GM18873 (cell line): ENCODE results near the gene PTPN3.

Experiments used
- ATAC-seq: cut with Tn5 transposase; IDR thresholded peaks from one replicate; pipeline ENCODE4 v1.9.1; 2021; ENCODE audit warnings: mild to moderate bottlenecking, moderate library complexity, moderate number of reproducible peaks; ENCODE audit not compliant: unreplicated experiment, low FRiP score

Gene PTPN3

GRCh38 chr9:109477258-109478050 lies 20.7 kb downstream of the PTPN3 start:
- ATAC-seq: peak; percentile 84

DNA sequence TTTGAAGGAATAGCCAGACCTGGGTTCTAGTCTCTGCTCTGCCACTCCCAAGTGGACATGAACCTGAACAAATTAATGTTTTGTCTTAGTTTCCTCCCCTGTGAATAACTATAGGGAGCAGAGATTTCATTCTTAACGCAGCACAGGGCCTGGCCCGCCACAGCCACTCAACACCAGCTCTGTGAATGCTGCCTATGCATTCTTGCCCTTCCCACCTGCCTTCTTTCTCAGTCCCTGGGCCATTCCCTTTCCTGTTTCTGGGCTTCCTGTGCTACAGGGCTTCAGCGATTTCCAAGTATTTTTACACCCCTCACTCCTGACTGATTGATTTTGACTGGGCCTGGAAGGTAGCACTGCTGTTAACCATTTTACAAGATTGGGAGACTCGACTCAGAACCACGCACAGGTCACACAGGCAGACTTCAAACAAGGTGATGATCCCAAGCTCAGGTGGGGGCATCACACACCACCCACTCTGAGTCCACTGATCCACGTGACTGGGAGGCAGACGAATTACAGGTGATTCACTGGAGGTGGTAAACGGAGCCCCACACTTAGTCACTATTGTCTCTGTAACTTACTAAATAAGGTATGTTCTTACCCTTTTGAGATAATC lies 21.4 kb downstream of the PTPN3 start:
- ATAC-seq: no peak

DNA sequence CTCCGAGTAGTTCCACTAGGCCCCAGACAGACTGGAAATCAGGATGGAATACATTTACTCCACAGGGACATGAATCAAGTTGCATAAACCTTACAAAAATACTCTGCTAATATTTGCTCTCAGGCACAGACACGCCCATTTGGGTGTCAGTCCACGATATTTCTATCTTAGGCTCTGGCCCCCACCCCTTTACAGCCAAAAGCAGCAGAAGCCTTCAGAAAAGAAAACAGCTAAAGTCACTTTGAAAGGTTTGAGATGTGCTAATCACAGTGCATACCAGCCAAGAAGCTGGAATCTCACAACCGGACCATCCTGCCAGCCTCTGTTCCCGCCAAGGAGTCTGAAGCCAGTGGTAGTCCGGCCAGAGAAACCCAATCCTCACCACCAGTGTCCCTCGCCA lies 22.6 kb downstream of the PTPN3 start:
- no peak for ATAC-seq

GRCh38 chr9:109474944-109475343 lies 23.2 kb downstream of the PTPN3 start:
- no peak for ATAC-seq

DNA sequence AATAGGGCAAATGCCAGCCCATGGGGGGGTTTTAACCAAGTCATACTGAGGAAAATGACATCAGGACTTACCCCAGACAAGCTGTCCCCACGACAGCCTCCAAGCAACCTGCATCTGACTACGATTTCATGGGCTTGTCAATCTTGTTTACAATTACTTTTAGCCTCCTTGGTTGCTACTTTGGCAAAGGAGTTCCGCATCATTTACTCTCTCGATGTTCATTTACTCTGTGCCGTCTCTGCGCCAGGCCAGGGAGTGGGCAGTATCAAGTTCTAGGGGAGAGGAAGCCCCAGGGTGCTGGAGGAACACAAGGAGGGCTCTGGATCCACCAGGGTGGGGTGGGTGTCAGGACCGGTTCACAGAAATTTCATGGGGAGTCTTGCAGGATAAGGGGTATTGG lies 23.9 kb downstream of the PTPN3 start:
- no peak for ATAC-seq

DNA sequence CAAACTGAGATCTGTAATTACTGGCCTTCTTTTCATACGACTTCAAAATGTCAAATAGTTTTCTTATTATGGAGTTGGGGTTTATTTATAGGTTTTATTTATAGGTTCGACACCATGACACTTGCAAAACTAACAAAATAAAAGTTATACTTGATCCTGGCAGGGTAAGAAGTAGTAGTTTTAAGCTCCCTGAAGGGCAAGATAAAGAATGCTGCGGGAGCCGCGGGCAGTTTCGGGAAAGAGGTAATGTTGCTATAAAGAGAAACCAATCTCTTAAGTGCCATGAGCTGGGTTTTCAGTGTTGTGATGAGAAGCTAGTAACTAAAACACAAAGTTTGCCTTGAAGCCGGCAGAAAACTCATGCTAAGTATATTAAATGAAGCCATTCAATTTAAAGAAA lies 24.8 kb downstream of the PTPN3 start:
- no peak for ATAC-seq

DNA sequence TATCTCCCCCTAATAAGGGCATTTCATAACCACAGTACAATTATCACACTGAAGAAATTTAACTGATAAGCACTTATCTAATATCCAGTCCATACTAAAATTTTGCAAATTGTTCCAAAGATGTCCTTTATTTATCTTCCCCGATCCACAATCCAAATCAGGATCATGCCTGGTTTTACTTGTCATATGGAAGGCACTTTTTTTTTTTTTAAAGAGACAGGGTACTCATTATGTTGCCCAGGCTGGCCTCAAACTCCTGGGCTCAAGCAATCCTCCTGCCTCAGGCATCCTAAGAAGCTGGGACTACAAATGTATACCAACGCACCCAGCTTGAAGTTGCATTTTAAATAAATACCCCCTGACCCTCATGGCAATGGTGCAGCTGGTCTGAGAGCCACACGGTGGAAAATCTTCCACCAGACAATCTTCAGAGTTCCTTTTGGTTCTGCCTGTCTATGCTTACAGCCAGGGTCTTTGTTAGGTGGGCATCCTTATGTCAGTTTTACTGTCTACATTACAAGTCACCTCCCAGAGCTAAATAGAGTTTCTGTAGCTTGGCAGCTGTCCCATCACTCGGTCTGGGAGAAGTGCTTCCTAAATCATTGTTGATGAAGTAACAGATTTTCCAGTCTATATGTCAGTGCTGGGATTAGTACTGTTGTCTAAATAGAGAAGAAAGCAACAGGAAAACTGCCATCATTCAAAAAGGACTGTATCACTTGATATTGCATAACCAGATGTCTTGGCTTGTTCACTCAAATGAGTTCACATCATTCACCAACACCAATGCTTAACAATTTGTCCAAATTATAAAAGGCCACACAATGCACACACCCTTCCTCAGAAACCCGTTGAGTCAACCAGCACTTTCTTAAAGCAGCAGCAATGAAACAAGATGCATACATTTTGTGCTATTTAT lies 26.4 kb downstream of the PTPN3 start:
- no peak for ATAC-seq

DNA sequence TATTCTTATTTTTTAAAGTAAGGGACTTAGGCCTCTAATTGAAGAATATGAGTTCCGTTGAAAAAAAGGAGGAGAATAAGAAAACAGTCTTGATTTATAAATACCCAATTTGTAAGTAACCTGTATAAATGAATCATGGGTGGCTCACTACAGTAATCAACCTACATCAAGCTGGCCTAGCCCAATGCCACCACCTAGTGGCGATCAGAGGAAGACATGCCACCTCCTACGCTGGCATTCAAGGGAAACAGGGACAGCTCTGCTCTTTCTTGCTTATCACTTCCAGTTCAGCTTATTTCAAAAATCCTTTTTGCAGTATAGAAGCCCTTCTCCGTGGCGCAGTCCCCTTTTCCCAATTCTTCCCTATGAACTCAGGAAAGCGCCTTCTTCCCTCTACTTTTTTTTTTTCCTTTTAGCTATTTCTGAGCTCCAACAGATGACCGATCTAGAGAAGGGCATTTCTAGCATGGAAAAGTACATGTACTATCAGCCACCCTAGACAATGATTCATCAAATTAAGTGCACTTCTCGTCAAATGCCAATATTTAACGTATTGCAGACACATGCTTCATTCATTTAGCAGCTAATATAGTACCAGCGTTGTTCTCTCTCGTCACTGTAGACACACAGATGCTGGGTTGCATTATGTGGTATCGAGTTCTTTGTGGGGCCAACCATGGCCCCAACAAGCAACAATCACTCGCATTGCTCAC lies 28.3 kb downstream of the PTPN3 start:
- peak; percentile 92 for ATAC-seq

- no peak for ATAC-seq
Measured at GRCh38 chr9:109468927-109469326, 29.2 kb downstream of the PTPN3 start.

- no peak for ATAC-seq
Measured at GRCh38 chr9:109467936-109468335, 30.2 kb downstream of the PTPN3 start.

- ATAC-seq: no peak
Measured at GRCh38 chr9:109466623-109467590, 31.2 kb downstream of the PTPN3 start.

GRCh38 chr9:109463924-109464625 lies 34.0 kb downstream of the PTPN3 start:
- ATAC-seq: peak; percentile 70

DNA sequence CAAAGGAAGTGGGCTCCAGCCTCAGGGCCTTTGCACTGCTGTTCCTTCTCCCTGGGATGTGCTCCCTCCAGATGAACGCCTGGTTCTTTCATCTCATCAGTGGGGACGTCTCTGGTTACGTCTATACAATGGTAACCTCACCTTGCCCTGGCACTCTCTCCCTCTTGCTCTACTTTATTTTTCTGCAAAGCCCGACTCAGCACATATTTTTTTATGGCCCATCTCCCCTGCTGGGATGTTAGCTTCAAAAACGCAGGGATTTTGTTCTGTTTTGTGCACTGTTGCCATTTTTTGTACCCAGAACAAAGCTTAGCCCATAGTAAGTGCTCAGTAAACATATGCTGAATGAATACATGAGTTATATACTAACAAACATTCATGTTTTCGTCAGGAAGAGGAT lies 37.5 kb downstream of the PTPN3 start:
- no peak for ATAC-seq

- ATAC-seq: no peak
Measured at GRCh38 chr9:109459423-109459822, 38.7 kb downstream of the PTPN3 start.

DNA sequence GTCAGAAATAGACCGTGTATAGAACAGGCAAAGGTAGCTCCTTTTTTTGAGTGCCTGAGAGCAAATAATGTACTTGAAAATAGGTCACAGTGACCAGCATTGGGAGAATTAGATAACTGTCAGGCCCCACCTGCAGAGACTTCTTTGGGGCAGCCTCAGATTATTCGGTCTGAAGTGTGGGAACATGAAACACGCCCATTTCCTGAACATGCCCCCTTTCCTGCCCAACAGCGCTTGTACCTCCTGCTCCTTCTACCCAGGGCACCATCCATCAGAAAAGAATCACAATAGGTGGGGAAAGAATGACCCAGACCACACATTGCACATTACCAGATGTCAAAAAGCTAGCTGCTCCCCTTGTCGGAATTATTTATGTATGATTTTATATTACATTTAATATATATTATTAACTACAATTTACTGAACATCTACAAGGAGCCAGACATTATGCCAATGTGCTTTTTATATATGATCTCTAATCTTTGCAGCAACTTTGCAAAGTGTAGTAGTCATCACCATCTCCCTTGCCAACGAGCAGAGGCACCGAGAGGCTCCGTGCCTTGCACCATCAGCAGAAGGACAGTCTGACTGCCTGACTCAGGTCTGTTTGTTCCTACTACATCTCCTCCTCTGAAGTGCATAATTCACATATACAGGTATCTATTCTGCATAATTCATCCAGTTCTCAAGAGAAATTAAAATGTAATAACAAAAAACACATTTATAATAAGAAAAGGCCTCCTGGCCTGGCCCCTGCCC lies 39.5 kb downstream of the PTPN3 start:
- ATAC-seq: no peak

- ATAC-seq: no peak
Measured at GRCh38 chr9:109456811-109457210, 41.3 kb downstream of the PTPN3 start.

DNA sequence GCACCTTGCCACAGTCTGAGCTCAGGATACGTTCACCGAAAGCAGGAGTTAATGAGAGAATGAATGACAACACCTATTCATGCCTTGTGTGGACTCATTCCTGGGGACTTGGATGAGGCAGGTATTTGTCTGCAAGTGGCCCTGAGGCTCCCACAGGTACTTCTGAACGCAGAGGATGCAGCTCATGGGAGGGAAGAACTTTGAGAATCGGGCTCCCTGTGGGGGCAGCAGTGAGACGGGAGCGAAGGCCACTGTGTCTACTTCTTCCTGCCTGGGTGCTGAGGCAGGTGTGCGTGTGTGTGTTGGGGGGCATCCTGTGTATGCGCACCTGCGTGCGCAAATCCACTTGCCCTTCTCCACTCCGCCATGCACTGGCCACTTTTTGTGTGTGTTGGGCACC lies 42.2 kb downstream of the PTPN3 start:
- no peak for ATAC-seq

DNA sequence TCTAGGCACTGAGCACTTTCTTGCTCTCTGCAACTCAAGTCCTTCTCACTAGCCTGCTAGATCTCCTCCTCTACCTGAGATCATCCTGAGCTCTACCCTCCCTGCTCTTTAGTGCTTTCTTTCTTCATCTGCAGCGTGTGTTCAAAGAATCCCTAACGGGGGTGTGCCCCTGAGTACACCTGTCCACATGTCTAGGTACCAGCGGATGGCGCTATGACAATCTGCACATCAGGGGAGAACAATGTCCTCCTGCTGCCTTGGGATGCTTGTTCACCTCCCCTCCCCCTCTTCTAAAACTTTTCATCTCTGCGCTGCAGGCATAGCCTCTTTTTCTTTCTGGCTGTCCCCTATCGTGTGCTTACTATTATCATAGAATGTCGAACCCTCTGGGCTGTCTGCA lies 42.7 kb downstream of the PTPN3 start:
- no peak for ATAC-seq
